NOMO-1 treated with DMSO at 0.1 percent for 48 hours (cell line): ENCODE data around the gene C4orf54.

Source experiments
- DNase-seq: peaks from one replicate; lab custom pipeline; 2025; ENCODE audit not compliant: unreplicated experiment; lab: John Stamatoyannopoulos, UW

The C4orf54 gene

GRCh38 chr4:99652596-99653436 is 4.8 kb downstream of the C4orf54 start:
- DNase-seq = no peak

GRCh38 chr4:99651811-99652485 is 5.7 kb downstream of the C4orf54 start:
- no peak for DNase-seq

- DNase-seq = no peak
Observed at GRCh38 chr4:99651016-99651769, 6.4 kb downstream of the C4orf54 start.

- DNase-seq = no peak
Observed at GRCh38 chr4:99649778-99650177, 7.8 kb downstream of the C4orf54 start.

- DNase-seq = no peak
Observed at GRCh38 chr4:99649208-99649607, 8.4 kb downstream of the C4orf54 start.

GRCh38 chr4:99648321-99648720 is 9.3 kb downstream of the C4orf54 start:
- DNase-seq = no peak

GRCh38 chr4:99647071-99647470 is 10.6 kb downstream of the C4orf54 start:
- no peak for DNase-seq

- DNase-seq = no peak
Observed at GRCh38 chr4:99645638-99646037, 12.0 kb downstream of the C4orf54 start.

- DNase-seq = no peak
Observed at GRCh38 chr4:99645036-99645435, 12.6 kb downstream of the C4orf54 start.

- no peak for DNase-seq
Observed at GRCh38 chr4:99644453-99644852, 13.2 kb downstream of the C4orf54 start.

GRCh38 chr4:99642725-99643489 is 14.7 kb downstream of the C4orf54 start:
- no peak for DNase-seq

- DNase-seq = no peak
Observed at GRCh38 chr4:99640676-99641075, 17.0 kb downstream of the C4orf54 start.

- no peak for DNase-seq
Observed at GRCh38 chr4:99637174-99637573, 20.5 kb downstream of the C4orf54 start.

- DNase-seq = no peak
Observed at GRCh38 chr4:99636422-99636821, 21.2 kb downstream of the C4orf54 start.

- DNase-seq = no peak
Observed at GRCh38 chr4:99635601-99636000, 22.0 kb downstream of the C4orf54 start.

GRCh38 chr4:99634742-99635360 is 22.8 kb downstream of the C4orf54 start:
- DNase-seq = no peak

- DNase-seq = no peak
Observed at GRCh38 chr4:99633772-99634171, 23.9 kb downstream of the C4orf54 start.

GRCh38 chr4:99630857-99631360 is 26.7 kb downstream of the C4orf54 start:
- DNase-seq = no peak

GRCh38 chr4:99629962-99630554 is 27.6 kb downstream of the C4orf54 start:
- DNase-seq = no peak

GRCh38 chr4:99628040-99628439 is 29.6 kb downstream of the C4orf54 start:
- no peak for DNase-seq
